Neural progenitor cell (in vitro differentiated cells): ENCODE results near the gene RASD1.

ENCODE experiments used
- CTCF ChIP-seq: fragments of 200-600 bp; sonication (generic); IDR thresholded peaks from 2 replicates; pipeline ENCODE4 v1.5.1; 2017; ENCODE audit warnings: antibody characterized with exemption, mild to moderate bottlenecking
- EZH2phosphoT487 ChIP-seq: fragments of 200-600 bp; sonication (generic); IDR thresholded peaks from 2 replicates; pipeline ENCODE4 v1.6.1; 2017; ENCODE audit warnings: antibody characterized with exemption

DNA sequence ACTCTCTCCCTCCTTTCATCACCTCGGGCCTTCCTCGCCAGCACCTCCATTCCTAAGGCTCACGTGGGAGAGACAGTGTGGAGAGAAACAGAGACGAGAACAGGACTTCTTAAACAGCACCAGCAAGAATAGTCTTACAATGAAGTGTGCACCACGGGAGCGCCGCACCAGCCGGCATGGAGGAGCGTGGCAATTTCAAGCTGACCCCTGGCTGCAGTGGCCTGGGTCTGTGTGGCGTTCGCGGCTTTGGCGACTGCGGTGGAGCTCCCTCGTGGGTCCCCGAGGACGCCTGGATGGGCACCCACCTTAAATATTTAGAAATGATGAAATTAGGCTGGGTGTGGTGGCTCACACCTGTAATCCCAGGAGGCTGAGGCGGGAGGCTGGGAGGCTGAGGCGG, 39.9 kb downstream of the RASD1 start:
- TF ChIP-seq CTCF (no peak), EZH2phosphoT487 (no peak)
